ENCODE measurements around the gene SIK3.

GRCh38 chr11:116895048-116895757 is 203.0 kb downstream of the SIK3 start:
- TF ChIP-seq EZH2 (IDR thresholded peaks at IDR 0.05) (no peak), POLR2AphosphoS5 (IDR thresholded peaks at IDR 0.05; ENCODE audit: borderline replicate concordance, low read depth, low read length) (no peak), FOXP2 (optimal IDR thresholded peaks at IDR 0.05; ENCODE audit: control extremely low read depth, extremely low read length, insufficient read depth) (no peak)

All from SK-N-MC (cell line).